ENCODE measurements around the gene TAS1R3. TPM values are rescaled to one million over a fixed set of nuclear protein-coding genes. Genes with fewer than 3 reads are reported as not detected.

The TAS1R3 gene
- total and polyA plus RNA-seq, 2 donors (not counting 1 experiment from before 2014, with no cell fraction given), result 4.1 to 11.7 TPM

DNA sequence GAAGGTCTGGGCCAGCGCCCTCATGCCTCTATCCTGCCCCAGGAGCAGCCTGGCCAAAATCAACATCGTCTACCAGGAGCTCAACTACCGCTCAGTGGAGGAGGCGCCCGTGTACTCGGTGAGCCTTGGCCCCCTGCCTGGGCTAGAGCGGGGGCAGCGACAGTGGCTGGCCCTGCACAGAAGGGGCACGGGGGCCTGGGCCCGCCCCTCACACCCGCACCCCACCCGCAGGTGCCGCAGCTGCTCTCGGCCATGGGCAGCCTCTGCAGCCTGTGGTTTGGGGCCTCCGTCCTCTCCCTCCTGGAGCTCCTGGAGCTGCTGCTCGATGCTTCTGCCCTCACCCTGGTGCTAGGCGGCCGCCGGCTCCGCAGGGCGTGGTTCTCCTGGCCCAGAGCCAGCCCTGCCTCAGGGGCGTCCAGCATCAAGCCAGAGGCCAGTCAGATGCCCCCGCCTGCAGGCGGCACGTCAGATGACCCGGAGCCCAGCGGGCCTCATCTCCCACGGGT is 40.0 kb upstream of the TAS1R3 start:
- ChIA-PET POLR2A (interaction anchor here (1.0 to 1.9 kb wide), 2 partner anchors 10 to 169 kb away, joined by 3 to 8 read pairs; no protein-coding TSS in a partner anchor), CTCF (interaction anchor here (1.0 to 4.3 kb wide), 23 partner anchors 8 to 310 kb away, joined by 3 to 118 read pairs (median 6); partner anchors contain the start of genes PERM1 and UBE2J2)
- peak overlapping the region; percentile 20 for H3K4me2 ChIP-seq (replicated peaks; ENCODE audit: low read depth, low read length, poor library complexity, severe bottlenecking)
- H3K27ac ChIP-seq (ENCODE audit: low read length in 2 of 2), result no peak overlapping the region
- no peaks in the 10 kb centered on the region for H3K27me3 Mint-ChIP-seq
- no peaks in the 10 kb centered on the region for H4K20me1 ChIP-seq (ENCODE audit: control insufficient read depth, insufficient read depth, low read length, poor library complexity, severe bottlenecking)
- no peaks in the 10 kb centered on the region for H3K9me3 ChIP-seq (ENCODE audit: control extremely low read depth in 1 of 3, control insufficient read depth in 2 of 3, insufficient read depth in 1 of 3, low read length in 2 of 3)
- H3K27me3 ChIP-seq (replicated peaks in 1 of 4; ENCODE audit: control extremely low read depth in 1 of 4, control insufficient read depth in 3 of 4, insufficient read depth in 4 of 4, low read length in 3 of 4), result no peaks in the 10 kb centered on the region
- H3K4me3 Mint-ChIP-seq, result no peak overlapping the region
- no peak overlapping the region for H3K9ac ChIP-seq (ENCODE audit: low read length)
- 89% methylated on average over 27 of the region's 28 CpGs for WGBS (ENCODE audit: insufficient coverage)
- peaks cover 11% of the 10 kb centered on the region for H3K4me1 Mint-ChIP-seq
- TF ChIP-seq, protein P1, sequence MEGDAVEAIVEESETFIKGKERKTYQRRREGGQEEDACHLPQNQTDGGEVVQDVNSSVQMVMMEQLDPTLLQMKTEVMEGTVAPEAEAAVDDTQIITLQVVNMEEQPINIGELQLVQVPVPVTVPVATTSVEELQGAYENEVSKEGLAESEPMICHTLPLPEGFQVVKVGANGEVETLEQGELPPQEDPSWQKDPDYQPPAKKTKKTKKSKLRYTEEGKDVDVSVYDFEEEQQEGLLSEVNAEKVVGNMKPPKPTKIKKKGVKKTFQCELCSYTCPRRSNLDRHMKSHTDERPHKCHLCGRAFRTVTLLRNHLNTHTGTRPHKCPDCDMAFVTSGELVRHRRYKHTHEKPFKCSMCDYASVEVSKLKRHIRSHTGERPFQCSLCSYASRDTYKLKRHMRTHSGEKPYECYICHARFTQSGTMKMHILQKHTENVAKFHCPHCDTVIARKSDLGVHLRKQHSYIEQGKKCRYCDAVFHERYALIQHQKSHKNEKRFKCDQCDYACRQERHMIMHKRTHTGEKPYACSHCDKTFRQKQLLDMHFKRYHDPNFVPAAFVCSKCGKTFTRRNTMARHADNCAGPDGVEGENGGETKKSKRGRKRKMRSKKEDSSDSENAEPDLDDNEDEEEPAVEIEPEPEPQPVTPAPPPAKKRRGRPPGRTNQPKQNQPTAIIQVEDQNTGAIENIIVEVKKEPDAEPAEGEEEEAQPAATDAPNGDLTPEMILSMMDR (IDR thresholded peaks at IDR 0.05), result no peak
- TF ChIP-seq EZH2 (IDR thresholded peaks at IDR 0.05; ENCODE audit: borderline replicate concordance, insufficient read depth, low read depth, low read length, poor library complexity, severe bottlenecking), result no peak
- H3K4me3 ChIP-seq (ENCODE audit: control extremely low read depth in 1 of 5, extremely low read depth in 1 of 5, insufficient read depth in 1 of 5, low read depth in 2 of 5, low read length in 4 of 5), result no peak overlapping the region
- intact Hi-C loops (cut with micrococcal nuclease), result loop anchor here (2.0 kb wide), 1 partner anchor 306 kb away; no protein-coding TSS in a partner anchor
- no peaks in the 10 kb centered on the region for H3K9me3 Mint-ChIP-seq (ENCODE audit: insufficient read depth)
- H2AFZ ChIP-seq (ENCODE audit: insufficient read depth, low read depth, low read length, poor library complexity, severe bottlenecking), result no peak overlapping the region
- H3K36me3 ChIP-seq (replicated peaks in 1 of 2; ENCODE audit: control extremely low read depth in 1 of 2, control insufficient read depth in 1 of 2, extremely low read depth in 1 of 2, insufficient read depth in 2 of 2, low read length in 1 of 2), result no peaks in the 10 kb centered on the region
- H3K27ac Mint-ChIP-seq, result no peak overlapping the region
- H3K4me1 ChIP-seq (ENCODE audit: control insufficient read depth in 2 of 2, insufficient read depth in 2 of 2, low read length in 2 of 2), result peaks cover 0 to 16% of the 10 kb centered on the region in 2 donors
- ATAC-seq (ENCODE audit: low read depth) (no peak), DNase-seq (no peak)
- no peaks in the 10 kb centered on the region for H3K79me2 ChIP-seq (ENCODE audit: control insufficient read depth, insufficient read depth, low read length)
